Stimulated activated CD8-positive, alpha-beta memory T cell treated with anti-CD3 and anti-CD28 coated beads, Interleukin-15, amount 100 ng/mL, for 1 hour (primary cell): ENCODE data around the gene PSMA1.
A peak's percentile ranks its signal among the peaks of the same experiment; 100 is the strongest.

Source experiments
- DNase-seq: peaks from one replicate; pipeline ENCODE4 v3.0.0-alpha.2; 2020; ENCODE audit warnings: low read depth

The PSMA1 gene

GRCh38 chr11:14529951-14530350, 9.8 kb upstream of the PSMA1 start:
- no peak for DNase-seq

- DNase-seq = no peak
These were observed 9.1 kb upstream of the PSMA1 start for GRCh38 chr11:14529321-14529720.

DNA sequence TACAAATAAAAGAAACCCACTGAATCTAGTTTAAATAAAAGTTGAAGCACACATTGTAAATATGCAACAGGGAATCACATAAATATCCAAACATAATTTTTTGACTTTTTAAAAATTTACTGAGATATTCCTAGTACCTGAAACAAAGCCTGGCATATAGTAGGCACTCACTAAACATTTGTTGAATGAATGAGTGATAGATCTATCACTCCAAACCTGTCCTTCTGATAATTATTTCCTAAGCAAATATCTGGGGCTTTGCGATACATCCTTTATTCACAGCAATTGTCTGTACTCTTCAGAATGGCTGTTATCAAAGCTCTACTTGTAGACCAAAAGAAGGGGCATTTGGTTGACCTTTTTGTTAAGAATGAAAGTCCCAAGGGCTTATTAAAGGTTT, 2.6 kb upstream of the PSMA1 start:
- DNase-seq = no peak

- DNase-seq = no peak
These were observed 2.1 kb upstream of the PSMA1 start for GRCh38 chr11:14522245-14522644.

GRCh38 chr11:14520747-14521151, 563 bp upstream of the PSMA1 start:
- no peak for DNase-seq

GRCh38 chr11:14519597-14519916, 629 bp downstream of the PSMA1 start:
- no peak for DNase-seq

DNA sequence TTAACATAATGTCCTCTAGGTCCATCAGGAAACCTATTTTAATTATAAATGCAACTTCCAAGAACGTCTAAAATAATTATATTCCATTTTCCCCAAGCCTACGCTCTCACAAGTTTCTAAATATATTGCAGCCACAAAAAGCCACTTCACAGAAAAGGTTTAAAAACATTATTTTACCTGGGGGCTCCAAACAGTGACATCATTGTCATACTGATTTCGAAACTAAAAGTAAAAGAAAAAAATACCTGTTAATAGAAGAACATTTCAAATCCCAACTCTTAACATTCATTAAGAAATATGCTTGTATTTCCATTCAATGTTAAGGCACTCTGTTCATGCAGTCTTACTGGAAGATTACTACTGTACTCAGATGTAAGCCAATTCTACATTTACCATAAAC, 1.4 kb downstream of the PSMA1 start:
- no peak for DNase-seq

DNA sequence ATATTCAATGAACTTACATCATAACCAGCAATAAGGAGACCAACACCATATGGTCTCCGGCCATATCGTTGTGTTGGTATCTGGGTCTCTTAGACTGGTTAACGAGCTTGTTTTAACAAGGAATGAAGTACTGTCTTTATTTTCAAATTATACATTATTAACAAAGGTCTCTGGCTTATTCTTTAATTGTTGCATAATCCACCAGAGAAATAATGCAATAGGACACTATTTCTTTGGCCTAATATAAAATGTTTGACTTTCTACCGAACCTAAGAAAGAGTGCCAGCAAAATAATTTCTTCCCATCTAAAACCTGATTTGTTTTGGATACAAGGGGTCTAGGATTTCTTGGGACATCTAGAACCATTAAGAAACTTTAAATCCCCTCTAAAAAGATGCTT, 6.4 kb downstream of the PSMA1 start:
- DNase-seq = no peak

DNA sequence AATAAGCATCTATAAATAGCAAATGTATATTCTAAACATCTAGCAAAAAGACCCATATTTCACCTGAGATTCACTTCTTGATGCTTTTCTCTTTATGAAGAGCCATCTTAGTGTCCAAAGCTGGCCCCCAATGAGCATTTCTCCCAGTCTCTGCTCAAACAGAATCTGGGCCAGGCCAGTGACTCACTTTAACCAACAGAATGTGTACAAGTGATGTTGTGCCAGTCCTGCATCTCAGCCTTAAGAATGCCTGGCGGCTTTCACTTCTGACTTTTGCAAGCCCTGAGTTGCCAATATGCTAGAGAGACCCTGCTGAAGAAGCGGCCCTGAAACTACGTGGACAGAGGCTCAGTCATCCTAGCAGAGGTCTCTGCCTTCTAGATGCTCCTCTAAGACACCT, 13.7 kb downstream of the PSMA1 start:
- no peak for DNase-seq

DNA sequence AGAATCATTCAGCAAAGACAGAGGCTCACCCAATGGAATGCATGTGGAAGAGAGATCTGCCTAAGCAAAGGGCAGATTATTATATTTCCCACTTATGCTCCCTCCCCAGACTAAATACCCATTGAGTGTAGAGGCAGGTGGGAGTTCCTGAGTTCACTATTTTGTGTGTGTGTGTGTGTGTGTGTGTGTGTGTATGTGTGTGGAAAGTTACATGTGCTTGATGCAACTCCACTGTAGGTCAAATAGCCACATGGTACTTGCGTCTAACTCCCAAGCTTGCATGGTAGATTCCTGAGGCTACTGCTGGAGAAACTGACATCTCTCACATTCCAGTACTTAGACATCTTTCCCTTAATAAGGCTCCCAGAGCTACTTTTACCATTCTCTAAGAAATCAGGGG, 17.2 kb downstream of the PSMA1 start:
- DNase-seq = no peak

DNA sequence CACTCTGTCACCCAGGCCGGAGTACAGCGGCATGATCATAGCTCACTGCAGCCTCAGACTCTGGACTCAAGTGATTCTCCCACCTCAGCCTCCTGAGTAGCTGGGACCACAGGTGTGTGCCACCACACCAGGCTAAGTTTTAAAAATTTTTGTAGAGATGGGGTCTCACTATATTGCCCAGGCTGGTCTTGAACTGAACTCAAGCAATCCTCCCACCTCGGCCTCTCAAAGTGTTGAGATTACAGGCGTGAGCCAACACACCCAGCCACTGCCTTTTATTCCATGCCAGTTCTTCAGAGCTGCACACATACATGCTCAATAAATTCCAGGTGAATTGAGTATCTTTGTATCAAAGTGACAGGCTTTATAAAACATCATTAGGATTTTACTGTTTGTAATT, 18.1 kb downstream of the PSMA1 start:
- no peak for DNase-seq

GRCh38 chr11:14500181-14500651, 20.0 kb downstream of the PSMA1 start:
- peak; percentile 18 for DNase-seq

GRCh38 chr11:14499560-14500180, 20.5 kb downstream of the PSMA1 start, which contains the start of gene COPB1:
Gene COPB1 (minus strand): TSS chr11:14499811. CDS start chr11:14498928, 883 bp downstream.
- DNase-seq = peak; percentile 85

DNA sequence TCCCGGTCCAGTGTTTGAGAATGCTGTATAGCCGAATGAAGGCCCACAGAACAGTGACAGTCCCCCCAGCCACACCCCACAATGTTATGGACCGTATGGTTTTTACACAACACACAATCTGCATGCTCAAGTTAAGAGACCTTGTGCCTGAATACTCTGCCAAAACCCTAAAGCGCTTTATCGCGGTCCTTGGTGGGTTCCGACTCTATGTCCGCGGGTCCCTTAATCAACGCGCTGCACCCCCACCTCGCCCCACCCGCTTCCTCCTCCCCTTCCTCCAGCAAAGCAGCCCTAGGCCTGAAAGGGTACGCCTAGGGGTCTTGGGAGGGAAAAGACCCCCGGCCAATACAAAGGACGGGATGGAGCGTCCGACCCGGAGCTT, 21.0 kb downstream of the PSMA1 start:
- DNase-seq = peak; percentile 11

- no peak for DNase-seq
These were observed 39.5 kb downstream of the PSMA1 start for GRCh38 chr11:14480716-14481115.

- DNase-seq = no peak
These were observed 49.1 kb downstream of the PSMA1 start for GRCh38 chr11:14471127-14471526.

GRCh38 chr11:14463623-14464022, 56.6 kb downstream of the PSMA1 start:
- no peak for DNase-seq

- DNase-seq = no peak
These were observed 60.0 kb downstream of the PSMA1 start for GRCh38 chr11:14460147-14460546.

GRCh38 chr11:14458377-14458776, 61.8 kb downstream of the PSMA1 start:
- DNase-seq = no peak

DNA sequence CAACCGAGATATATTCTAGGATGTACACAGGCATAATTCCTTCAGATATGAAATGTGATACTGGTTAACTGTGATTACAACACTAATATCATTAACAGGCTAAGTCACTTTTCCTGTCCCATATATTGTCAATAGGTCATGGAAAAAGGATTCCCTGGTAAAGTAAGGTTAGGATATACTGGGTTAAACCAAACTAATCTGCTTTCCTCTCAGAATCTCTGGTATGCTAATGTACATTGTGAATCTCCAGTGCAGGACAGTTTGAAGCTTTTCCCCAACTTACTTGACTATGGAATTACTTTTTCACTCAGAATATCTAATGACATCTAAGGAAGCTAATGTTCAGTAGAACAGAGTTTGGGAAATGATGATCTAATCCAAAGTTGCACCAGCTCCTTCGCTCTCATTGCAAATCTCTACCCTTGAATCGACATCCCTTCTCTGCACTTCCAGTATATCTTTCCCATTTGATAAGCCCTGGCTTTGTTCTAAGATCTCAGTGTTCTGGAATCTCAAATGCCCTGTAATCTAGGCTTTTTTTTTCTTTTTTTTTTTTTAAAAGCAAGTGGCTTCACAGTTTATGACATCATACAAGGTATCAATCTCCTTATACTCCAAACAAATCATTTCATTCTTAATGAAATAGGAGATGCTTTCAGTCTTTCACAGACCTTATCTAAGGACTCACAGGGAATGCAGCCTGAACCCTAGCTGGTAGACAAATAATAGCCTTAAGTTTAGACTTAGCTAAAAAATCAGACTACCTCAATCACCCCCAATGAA, 64.3 kb downstream of the PSMA1 start:
- DNase-seq = no peak
